ENCODE results near the gene BRD8.

BRD8 gene

DNA sequence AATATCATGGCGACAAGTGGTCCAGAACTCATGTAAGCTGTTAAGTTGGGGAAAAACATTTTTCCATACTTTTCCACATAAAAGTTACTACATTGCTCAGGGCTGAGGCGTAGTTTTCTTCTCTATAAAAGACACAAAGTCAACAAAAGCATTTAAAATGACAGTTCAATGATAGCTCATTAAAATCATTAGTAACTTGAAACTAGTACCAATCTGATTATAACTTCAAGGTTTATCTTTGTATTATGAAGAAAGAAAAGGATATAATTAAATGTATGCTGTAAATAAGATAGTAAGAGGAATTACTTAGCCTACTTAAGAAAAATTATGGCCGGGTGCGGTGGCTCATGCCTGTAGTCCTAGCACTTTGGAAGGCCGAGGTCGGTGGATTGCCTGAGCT lies 49.1 kb downstream of the BRD8 start:
- TF ChIP-seq, protein P1, sequence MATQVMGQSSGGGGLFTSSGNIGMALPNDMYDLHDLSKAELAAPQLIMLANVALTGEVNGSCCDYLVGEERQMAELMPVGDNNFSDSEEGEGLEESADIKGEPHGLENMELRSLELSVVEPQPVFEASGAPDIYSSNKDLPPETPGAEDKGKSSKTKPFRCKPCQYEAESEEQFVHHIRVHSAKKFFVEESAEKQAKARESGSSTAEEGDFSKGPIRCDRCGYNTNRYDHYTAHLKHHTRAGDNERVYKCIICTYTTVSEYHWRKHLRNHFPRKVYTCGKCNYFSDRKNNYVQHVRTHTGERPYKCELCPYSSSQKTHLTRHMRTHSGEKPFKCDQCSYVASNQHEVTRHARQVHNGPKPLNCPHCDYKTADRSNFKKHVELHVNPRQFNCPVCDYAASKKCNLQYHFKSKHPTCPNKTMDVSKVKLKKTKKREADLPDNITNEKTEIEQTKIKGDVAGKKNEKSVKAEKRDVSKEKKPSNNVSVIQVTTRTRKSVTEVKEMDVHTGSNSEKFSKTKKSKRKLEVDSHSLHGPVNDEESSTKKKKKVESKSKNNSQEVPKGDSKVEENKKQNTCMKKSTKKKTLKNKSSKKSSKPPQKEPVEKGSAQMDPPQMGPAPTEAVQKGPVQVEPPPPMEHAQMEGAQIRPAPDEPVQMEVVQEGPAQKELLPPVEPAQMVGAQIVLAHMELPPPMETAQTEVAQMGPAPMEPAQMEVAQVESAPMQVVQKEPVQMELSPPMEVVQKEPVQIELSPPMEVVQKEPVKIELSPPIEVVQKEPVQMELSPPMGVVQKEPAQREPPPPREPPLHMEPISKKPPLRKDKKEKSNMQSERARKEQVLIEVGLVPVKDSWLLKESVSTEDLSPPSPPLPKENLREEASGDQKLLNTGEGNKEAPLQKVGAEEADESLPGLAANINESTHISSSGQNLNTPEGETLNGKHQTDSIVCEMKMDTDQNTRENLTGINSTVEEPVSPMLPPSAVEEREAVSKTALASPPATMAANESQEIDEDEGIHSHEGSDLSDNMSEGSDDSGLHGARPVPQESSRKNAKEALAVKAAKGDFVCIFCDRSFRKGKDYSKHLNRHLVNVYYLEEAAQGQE (IDR thresholded peaks at IDR 0.05; ENCODE audit: low read depth), result no peak
- no peak for TF ChIP-seq CEBPB (IDR thresholded peaks at IDR 0.05)
- TF ChIP-seq TEAD4 (IDR thresholded peaks at IDR 0.05), result no peak
- TF ChIP-seq, protein P2, sequence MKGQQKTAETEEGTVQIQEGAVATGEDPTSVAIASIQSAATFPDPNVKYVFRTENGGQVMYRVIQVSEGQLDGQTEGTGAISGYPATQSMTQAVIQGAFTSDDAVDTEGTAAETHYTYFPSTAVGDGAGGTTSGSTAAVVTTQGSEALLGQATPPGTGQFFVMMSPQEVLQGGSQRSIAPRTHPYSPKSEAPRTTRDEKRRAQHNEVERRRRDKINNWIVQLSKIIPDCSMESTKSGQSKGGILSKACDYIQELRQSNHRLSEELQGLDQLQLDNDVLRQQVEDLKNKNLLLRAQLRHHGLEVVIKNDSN (IDR thresholded peaks at IDR 0.05), result no peak
- no peak for TF ChIP-seq ZBTB7A (IDR thresholded peaks at IDR 0.05; ENCODE audit: low read depth)
- no peak for TF ChIP-seq TAF1 (IDR thresholded peaks at IDR 0.05; ENCODE audit: low read depth)
- TF ChIP-seq YY1 (IDR thresholded peaks at IDR 0.05; ENCODE audit: low read depth), result no peak
- no peak for TF ChIP-seq EGR1 (IDR thresholded peaks at IDR 0.05)
- no peak for TF ChIP-seq NFIC (IDR thresholded peaks at IDR 0.05)
- TF ChIP-seq CREB1 (IDR thresholded peaks at IDR 0.05; ENCODE audit: low read depth), result no peak
- no peak for TF ChIP-seq RAD21 (IDR thresholded peaks at IDR 0.05; ENCODE audit: low read depth)
- no peak for TF ChIP-seq EP300 (IDR thresholded peaks at IDR 0.05; ENCODE audit: borderline replicate concordance)
- no peak for TF ChIP-seq TCF12 (IDR thresholded peaks at IDR 0.05; ENCODE audit: low read depth)
- no peak for TF ChIP-seq FOXM1 (IDR thresholded peaks at IDR 0.05; ENCODE audit: borderline replicate concordance, low read depth)
- TF ChIP-seq, protein P3, sequence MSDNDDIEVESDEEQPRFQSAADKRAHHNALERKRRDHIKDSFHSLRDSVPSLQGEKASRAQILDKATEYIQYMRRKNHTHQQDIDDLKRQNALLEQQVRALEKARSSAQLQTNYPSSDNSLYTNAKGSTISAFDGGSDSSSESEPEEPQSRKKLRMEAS (IDR thresholded peaks at IDR 0.05), result no peak

DNA sequence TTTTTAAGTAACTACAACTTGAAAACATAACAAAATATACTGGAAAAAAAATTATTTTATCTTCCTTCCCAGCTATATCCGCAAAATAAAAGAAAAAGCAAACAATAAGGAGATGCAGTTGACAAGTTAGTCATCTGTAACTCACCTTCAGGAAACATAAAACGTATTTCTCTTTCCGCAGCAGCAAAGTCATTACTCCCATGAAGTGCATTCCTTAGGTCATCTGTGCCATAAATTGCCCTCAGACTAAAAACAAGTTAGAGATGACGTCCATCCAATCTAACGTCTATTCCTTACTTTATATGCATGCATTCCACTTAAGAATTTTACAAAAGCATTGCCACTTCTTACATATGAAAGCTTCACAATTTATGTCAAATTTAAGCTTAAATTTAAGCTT lies 50.1 kb downstream of the BRD8 start:
- TF ChIP-seq EP300 (IDR thresholded peaks at IDR 0.05; ENCODE audit: borderline replicate concordance), result no peak
- TF ChIP-seq RAD21 (IDR thresholded peaks at IDR 0.05; ENCODE audit: low read depth), result no peak
- TF ChIP-seq TAF1 (IDR thresholded peaks at IDR 0.05; ENCODE audit: low read depth), result no peak
- no peak for TF ChIP-seq YY1 (IDR thresholded peaks at IDR 0.05; ENCODE audit: low read depth)
- TF ChIP-seq FOXM1 (IDR thresholded peaks at IDR 0.05; ENCODE audit: borderline replicate concordance, low read depth), result no peak
- TF ChIP-seq ZBTB7A (IDR thresholded peaks at IDR 0.05; ENCODE audit: low read depth), result no peak
- TF ChIP-seq CREB1 (IDR thresholded peaks at IDR 0.05; ENCODE audit: low read depth), result no peak
- no peak for TF ChIP-seq EGR1 (IDR thresholded peaks at IDR 0.05)

DNA sequence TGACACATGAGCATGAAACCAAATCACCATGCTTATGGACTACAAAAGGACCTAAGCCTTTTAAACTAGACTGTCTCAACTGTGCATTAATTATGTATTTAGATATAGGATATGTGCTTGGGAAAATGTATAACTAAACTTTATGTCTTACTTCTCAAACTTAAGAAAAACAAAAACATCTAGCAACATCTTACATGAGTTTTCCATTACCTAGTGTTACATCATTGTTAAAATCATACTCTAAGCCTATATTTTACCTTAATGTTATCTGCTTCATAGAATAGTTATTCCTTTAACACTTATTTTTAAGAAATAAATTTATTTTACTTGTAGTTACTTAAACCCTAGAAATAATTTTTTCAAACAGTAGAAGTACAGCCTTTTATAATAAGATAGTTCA lies 63.2 kb downstream of the BRD8 start:
- TF ChIP-seq ZBTB7A (IDR thresholded peaks at IDR 0.05; ENCODE audit: low read depth), result no peak
- TF ChIP-seq, protein P2 (IDR thresholded peaks at IDR 0.05), result no peak
- TF ChIP-seq, protein P1 (IDR thresholded peaks at IDR 0.05; ENCODE audit: low read depth), result no peak
- no peak for TF ChIP-seq TCF12 (IDR thresholded peaks at IDR 0.05; ENCODE audit: low read depth)

DNA sequence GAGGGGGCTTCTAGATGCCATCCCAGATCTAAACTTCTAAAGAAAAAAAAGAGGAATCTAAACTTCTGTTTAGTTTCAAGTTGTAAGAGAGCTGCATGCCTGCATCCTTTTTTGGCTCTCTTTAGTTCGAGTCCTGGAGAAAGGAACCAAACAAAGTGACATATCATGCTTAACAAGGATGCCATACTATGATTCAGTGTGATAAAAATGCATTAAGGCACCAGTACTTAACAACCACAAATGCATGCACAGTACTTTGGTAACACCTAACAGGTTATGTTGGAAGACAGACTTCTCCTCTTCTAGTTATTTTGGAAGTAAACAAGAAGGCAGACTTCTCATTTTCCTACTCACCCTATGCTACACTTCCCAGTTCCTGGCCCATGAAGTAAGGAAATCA lies 66.5 kb downstream of the BRD8 start:
- TF ChIP-seq EP300 (IDR thresholded peaks at IDR 0.05; ENCODE audit: borderline replicate concordance) (no peak), TEAD4 (IDR thresholded peaks at IDR 0.05) (no peak), CREB1 (IDR thresholded peaks at IDR 0.05; ENCODE audit: low read depth) (no peak), YY1 (IDR thresholded peaks at IDR 0.05; ENCODE audit: low read depth) (no peak), ZBTB7A (IDR thresholded peaks at IDR 0.05; ENCODE audit: low read depth) (no peak), TAF1 (IDR thresholded peaks at IDR 0.05; ENCODE audit: low read depth) (no peak), EGR1 (IDR thresholded peaks at IDR 0.05) (no peak), TCF12 (IDR thresholded peaks at IDR 0.05; ENCODE audit: low read depth) (no peak), NFIC (IDR thresholded peaks at IDR 0.05) (no peak)
- TF ChIP-seq, protein P2 (IDR thresholded peaks at IDR 0.05), result no peak
- TF ChIP-seq, protein P3 (IDR thresholded peaks at IDR 0.05), result no peak
- TF ChIP-seq, protein P1 (IDR thresholded peaks at IDR 0.05; ENCODE audit: low read depth), result no peak

Measured in Ishikawa (cell line).